ENCODE results near the gene RBMX2. TPM values are rescaled to one million over a fixed set of nuclear protein-coding genes. Genes with fewer than 3 reads are reported as not detected.

RBMX2 gene
- total and polyA plus RNA-seq, 2 of the 13 experiments (the other 11 are each of a cell fraction or from before 2014, with no cell fraction given), result 13.9 to 24.4 TPM

DNA sequence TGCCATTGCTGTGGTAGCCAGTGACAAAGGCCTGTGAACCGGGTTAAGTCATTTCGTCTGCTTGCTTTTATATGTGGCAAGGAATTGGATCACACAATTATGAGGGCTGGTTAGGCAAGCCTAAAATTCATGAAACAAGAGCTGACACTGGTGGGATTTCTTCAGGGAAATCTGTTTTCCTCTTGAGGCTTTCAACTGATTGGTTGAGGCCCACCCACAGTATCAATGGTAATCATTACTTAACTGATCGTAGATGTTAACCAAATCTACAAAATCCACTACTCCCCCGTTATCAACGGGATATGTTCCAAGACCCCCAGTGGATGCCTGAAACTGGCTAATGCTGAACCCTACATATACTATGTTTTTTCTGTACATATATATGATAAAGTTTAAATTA, 13.0 kb downstream of the RBMX2 start (continued):
- TF ChIP-seq TBL1XR1 (IDR thresholded peaks at IDR 0.05; ENCODE audit: borderline replicate concordance, low read length, partially characterized antibody), result no peak
- no peak for TF ChIP-seq KDM3A (CRISPR knock-in tag; IDR thresholded peaks at IDR 0.05; ENCODE audit: low read depth)
- TF ChIP-seq PREB (CRISPR knock-in tag; IDR thresholded peaks at IDR 0.05), result no peak

- no peak for FAIRE-seq
- WGBS (ENCODE audit: low lambda C conversion rate), result 97% methylated on average over 3 of the region's 7 CpGs
- TF ChIP-seq THYN1 (CRISPR knock-in tag; IDR thresholded peaks at IDR 0.05; ENCODE audit: borderline replicate concordance, low read depth) (no peak), TRIM24 (CRISPR knock-in tag; IDR thresholded peaks at IDR 0.05) (no peak), ZNF569 (CRISPR knock-in tag; IDR thresholded peaks at IDR 0.05; ENCODE audit: borderline replicate concordance) (no peak), BHLHE40 (IDR thresholded peaks at IDR 0.05; ENCODE audit: low read length) (no peak), HMG20B (CRISPR knock-in tag; conservative IDR thresholded peaks at IDR 0.05) (no peak), ASH2L (IDR thresholded peaks at IDR 0.05; ENCODE audit: insufficient read length, low read depth, low read length) (no peak), ZNF879 (CRISPR knock-in tag; IDR thresholded peaks at IDR 0.05) (no peak), ZSCAN21 (CRISPR knock-in tag; IDR thresholded peaks at IDR 0.05; ENCODE audit: borderline replicate concordance) (no peak), HOXA3 (CRISPR knock-in tag; IDR thresholded peaks at IDR 0.05) (no peak), SIN3B (IDR thresholded peaks at IDR 0.05; ENCODE audit: low read length) (no peak), ZBTB8A (CRISPR knock-in tag; IDR thresholded peaks at IDR 0.05; ENCODE audit: borderline replicate concordance, low read depth) (no peak)
- TF ChIP-seq, protein P1, sequence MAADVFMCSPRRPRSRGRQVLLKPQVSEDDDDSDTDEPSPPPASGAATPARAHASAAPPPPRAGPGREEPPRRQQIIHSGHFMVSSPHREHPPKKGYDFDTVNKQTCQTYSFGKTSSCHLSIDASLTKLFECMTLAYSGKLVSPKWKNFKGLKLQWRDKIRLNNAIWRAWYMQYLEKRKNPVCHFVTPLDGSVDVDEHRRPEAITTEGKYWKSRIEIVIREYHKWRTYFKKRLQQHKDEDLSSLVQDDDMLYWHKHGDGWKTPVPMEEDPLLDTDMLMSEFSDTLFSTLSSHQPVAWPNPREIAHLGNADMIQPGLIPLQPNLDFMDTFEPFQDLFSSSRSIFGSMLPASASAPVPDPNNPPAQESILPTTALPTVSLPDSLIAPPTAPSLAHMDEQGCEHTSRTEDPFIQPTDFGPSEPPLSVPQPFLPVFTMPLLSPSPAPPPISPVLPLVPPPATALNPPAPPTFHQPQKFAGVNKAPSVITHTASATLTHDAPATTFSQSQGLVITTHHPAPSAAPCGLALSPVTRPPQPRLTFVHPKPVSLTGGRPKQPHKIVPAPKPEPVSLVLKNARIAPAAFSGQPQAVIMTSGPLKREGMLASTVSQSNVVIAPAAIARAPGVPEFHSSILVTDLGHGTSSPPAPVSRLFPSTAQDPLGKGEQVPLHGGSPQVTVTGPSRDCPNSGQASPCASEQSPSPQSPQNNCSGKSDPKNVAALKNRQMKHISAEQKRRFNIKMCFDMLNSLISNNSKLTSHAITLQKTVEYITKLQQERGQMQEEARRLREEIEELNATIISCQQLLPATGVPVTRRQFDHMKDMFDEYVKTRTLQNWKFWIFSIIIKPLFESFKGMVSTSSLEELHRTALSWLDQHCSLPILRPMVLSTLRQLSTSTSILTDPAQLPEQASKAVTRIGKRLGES (CRISPR knock-in tag; IDR thresholded peaks at IDR 0.05; ENCODE audit: borderline replicate concordance), result no peak
- TF ChIP-seq, protein P2, sequence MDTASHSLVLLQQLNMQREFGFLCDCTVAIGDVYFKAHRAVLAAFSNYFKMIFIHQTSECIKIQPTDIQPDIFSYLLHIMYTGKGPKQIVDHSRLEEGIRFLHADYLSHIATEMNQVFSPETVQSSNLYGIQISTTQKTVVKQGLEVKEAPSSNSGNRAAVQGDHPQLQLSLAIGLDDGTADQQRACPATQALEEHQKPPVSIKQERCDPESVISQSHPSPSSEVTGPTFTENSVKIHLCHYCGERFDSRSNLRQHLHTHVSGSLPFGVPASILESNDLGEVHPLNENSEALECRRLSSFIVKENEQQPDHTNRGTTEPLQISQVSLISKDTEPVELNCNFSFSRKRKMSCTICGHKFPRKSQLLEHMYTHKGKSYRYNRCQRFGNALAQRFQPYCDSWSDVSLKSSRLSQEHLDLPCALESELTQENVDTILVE (CRISPR knock-in tag; IDR thresholded peaks at IDR 0.05), result no peak
- TF ChIP-seq, protein P3, sequence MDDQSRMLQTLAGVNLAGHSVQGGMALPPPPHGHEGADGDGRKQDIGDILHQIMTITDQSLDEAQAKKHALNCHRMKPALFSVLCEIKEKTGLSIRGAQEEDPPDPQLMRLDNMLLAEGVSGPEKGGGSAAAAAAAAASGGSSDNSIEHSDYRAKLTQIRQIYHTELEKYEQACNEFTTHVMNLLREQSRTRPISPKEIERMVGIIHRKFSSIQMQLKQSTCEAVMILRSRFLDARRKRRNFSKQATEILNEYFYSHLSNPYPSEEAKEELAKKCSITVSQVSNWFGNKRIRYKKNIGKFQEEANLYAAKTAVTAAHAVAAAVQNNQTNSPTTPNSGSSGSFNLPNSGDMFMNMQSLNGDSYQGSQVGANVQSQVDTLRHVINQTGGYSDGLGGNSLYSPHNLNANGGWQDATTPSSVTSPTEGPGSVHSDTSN (CRISPR knock-in tag; IDR thresholded peaks at IDR 0.05; ENCODE audit: borderline replicate concordance), result no peak
These were observed 13.4 kb downstream of the RBMX2 start for GRCh38 chrX:130415201-130415600.

More at GRCh38 chrX:130415201-130415600, 13.4 kb downstream of the RBMX2 start:
- BruUV-seq (replicated peaks), result no TSS peak
- ChIA-PET CTCF (ENCODE audit: low intra/inter-chr PET ratio, low total read pairs) (no interaction called here), POLR2A (no interaction called here)
- H3K9me3 ChIP-seq (ENCODE audit: low read length), result no peaks in the 10 kb centered on the region
- no peak overlapping the region for H2AFZ ChIP-seq (ENCODE audit: low read length)
- in situ Hi-C loops (cut with HindIII; ENCODE audit: extremely low pct_ligation_motif_present, low pct_unique_long_range_greater_than_20kb), result no loop called here
- no peak for ATAC-seq
- no peak overlapping the region for H3K4me3 ChIP-seq (replicated peaks in 1 of 3; ENCODE audit: insufficient read depth in 1 of 3, low read depth in 2 of 3, low read length in 3 of 3)
- intact Hi-C loops (cut with micrococcal nuclease; ENCODE audit: unreplicated experiment), result no loop called here
- H3K27me3 ChIP-seq (ENCODE audit: control insufficient read depth in 1 of 2, insufficient read depth in 2 of 2, low read length in 2 of 2), result no peaks in the 10 kb centered on the region
- DNase-seq (ENCODE audit: low spot score), result no peak
- peaks cover 1 to 4% of the 10 kb centered on the region in 2 experiments; a peak in 1 of 5 replicates for H3K36me3 ChIP-seq (replicated peaks in 1 of 2; ENCODE audit: control insufficient read depth in 1 of 2, insufficient read depth in 2 of 2, low read length in 2 of 2)
- no peak overlapping the region for H3K9ac ChIP-seq (ENCODE audit: insufficient read depth, low read depth, low read length)
- H4K20me1 ChIP-seq (ENCODE audit: insufficient read depth, low read length), result no peaks in the 10 kb centered on the region
- no peaks in the 10 kb centered on the region for H3K79me2 ChIP-seq (ENCODE audit: insufficient read depth, low read length)
- H3K27ac ChIP-seq (ENCODE audit: extremely low read length, insufficient read depth, low read length), result no peak overlapping the region
- H3K4me1 ChIP-seq (ENCODE audit: insufficient read depth, low read length), result no peaks in the 10 kb centered on the region
- no peak overlapping the region for H3K4me2 ChIP-seq (ENCODE audit: low read depth, low read length)
